ENCODE measurements around the gene ASTN2.

DNA sequence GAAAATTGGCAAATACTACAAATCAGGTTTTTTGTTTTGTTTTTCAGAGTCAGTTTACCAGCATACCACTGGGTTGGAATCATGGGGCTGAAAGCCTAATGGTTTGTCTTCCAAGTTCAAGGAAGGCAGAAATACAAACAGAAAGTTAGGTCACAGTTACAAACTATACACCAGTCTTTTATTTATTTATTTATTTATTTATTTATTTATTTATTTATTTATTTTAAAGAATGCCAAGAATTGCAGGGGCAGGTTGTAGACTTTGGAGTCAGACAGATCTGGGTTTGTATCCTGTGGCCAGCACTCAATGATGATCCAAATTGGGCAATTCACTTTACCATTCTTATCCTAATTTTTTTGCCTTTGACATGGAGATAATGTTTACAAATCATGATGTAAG, 353.9 kb downstream of the ASTN2 start:
- TF ChIP-seq, protein P1, sequence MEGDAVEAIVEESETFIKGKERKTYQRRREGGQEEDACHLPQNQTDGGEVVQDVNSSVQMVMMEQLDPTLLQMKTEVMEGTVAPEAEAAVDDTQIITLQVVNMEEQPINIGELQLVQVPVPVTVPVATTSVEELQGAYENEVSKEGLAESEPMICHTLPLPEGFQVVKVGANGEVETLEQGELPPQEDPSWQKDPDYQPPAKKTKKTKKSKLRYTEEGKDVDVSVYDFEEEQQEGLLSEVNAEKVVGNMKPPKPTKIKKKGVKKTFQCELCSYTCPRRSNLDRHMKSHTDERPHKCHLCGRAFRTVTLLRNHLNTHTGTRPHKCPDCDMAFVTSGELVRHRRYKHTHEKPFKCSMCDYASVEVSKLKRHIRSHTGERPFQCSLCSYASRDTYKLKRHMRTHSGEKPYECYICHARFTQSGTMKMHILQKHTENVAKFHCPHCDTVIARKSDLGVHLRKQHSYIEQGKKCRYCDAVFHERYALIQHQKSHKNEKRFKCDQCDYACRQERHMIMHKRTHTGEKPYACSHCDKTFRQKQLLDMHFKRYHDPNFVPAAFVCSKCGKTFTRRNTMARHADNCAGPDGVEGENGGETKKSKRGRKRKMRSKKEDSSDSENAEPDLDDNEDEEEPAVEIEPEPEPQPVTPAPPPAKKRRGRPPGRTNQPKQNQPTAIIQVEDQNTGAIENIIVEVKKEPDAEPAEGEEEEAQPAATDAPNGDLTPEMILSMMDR (IDR thresholded peaks at IDR 0.05), result no peak
- TF ChIP-seq POLR2A (IDR thresholded peaks at IDR 0.05), result no peak
- no peak for TF ChIP-seq POLR2AphosphoS5 (IDR thresholded peaks at IDR 0.05)
- TF ChIP-seq EP300 (IDR thresholded peaks at IDR 0.05), result no peak
